HG03135 (cell line): ENCODE data around the gene SAP130.
"Not testable (repeated sequence)": the region's sequence is repeated elsewhere in the genome, so short reads cannot be mapped to it uniquely, and the experiment has no call there.

Source experiments
- ATAC-seq: cut with Tn5 transposase; IDR thresholded peaks from one replicate; pipeline ENCODE4 v1.9.1; 2021; ENCODE audit warnings: mild to moderate bottlenecking, moderate library complexity; ENCODE audit not compliant: unreplicated experiment

The SAP130 gene

GRCh38 chr2:127953849-127954248 lies 74.0 kb downstream of the SAP130 start:
- no peak for ATAC-seq

GRCh38 chr2:127953128-127953718 lies 74.6 kb downstream of the SAP130 start:
- no peak for ATAC-seq

- ATAC-seq: no peak
These were observed 76.8 kb downstream of the SAP130 start for GRCh38 chr2:127951026-127951425.

- no peak for ATAC-seq
These were observed 77.6 kb downstream of the SAP130 start for GRCh38 chr2:127950264-127950663.

GRCh38 chr2:127945281-127945680 lies 82.6 kb downstream of the SAP130 start:
- no peak for ATAC-seq

GRCh38 chr2:127943186-127943585 lies 84.7 kb downstream of the SAP130 start:
- no peak for ATAC-seq

- no peak for ATAC-seq
These were observed 85.9 kb downstream of the SAP130 start for GRCh38 chr2:127942002-127942401.

GRCh38 chr2:127941461-127941860 lies 86.4 kb downstream of the SAP130 start:
- no peak for ATAC-seq

GRCh38 chr2:127940641-127941040 lies 87.2 kb downstream of the SAP130 start:
- ATAC-seq: no peak

GRCh38 chr2:127935337-127935736 lies 92.5 kb downstream of the SAP130 start:
- ATAC-seq: no peak

GRCh38 chr2:127932199-127932876 lies 95.5 kb downstream of the SAP130 start:
- ATAC-seq: no peak

GRCh38 chr2:127929449-127929848 lies 98.4 kb downstream of the SAP130 start:
- ATAC-seq: no peak

- ATAC-seq: no peak
These were observed 100.5 kb downstream of the SAP130 start for GRCh38 chr2:127927384-127927783.

GRCh38 chr2:127917916-127918315 lies 109.9 kb downstream of the SAP130 start:
- no peak for ATAC-seq

- no peak for ATAC-seq
These were observed 113.9 kb downstream of the SAP130 start for GRCh38 chr2:127913808-127914457.

GRCh38 chr2:127911737-127912136 lies 116.1 kb downstream of the SAP130 start:
- ATAC-seq: no peak

GRCh38 chr2:127910415-127910814 lies 117.4 kb downstream of the SAP130 start:
- ATAC-seq: no peak

- ATAC-seq: no peak
These were observed 118.8 kb downstream of the SAP130 start for GRCh38 chr2:127909019-127909418.

- not testable (repeated sequence) for ATAC-seq
These were observed 120.0 kb downstream of the SAP130 start for GRCh38 chr2:127907733-127908400.

GRCh38 chr2:127906206-127906926 lies 121.5 kb downstream of the SAP130 start:
- ATAC-seq: no peak
